Activated T-helper 1 cell treated with anti-CD3 and anti-CD28 coated beads, Interleukin-2, amount 50 U/mL, for 16 hours (primary cell): ENCODE measurements around the gene MAPK7.
A peak's percentile ranks its signal among the peaks of the same experiment; 100 is the strongest.

Source experiments
- DNase-seq, 2 donors: peaks; one replicate each; pipeline ENCODE4 v3.0.0-alpha.2; 2020; ENCODE audit warnings: low read depth in 1 of 2, low spot score in 1 of 2

MAPK7 gene

GRCh38 chr17:19362277-19363113 lies 15.8 kb upstream of the MAPK7 start, which contains the start of gene B9D1:
TSS of gene B9D1 (minus strand) at chr17:19362723. CDS start at chr17:19362569, 154 bp downstream.
- peak; percentile 89 to 91 for DNase-seq

GRCh38 chr17:19363114-19363438 lies 15.2 kb upstream of the MAPK7 start:
- no peak for DNase-seq

- DNase-seq, result no peak
These were observed 14.8 kb upstream of the MAPK7 start for GRCh38 chr17:19363460-19364035.

- DNase-seq, result no peak
These were observed 13.4 kb upstream of the MAPK7 start for GRCh38 chr17:19364699-19365498.

- DNase-seq, result no peak
These were observed 12.8 kb upstream of the MAPK7 start for GRCh38 chr17:19365499-19365817.

- DNase-seq, result no peak
These were observed 12.3 kb upstream of the MAPK7 start for GRCh38 chr17:19365833-19366636.

- no peak for DNase-seq
These were observed 11.7 kb upstream of the MAPK7 start for GRCh38 chr17:19366637-19366972.

GRCh38 chr17:19368229-19368628 lies 10.1 kb upstream of the MAPK7 start:
- DNase-seq, result no peak

GRCh38 chr17:19369107-19369778 lies 9.1 kb upstream of the MAPK7 start:
- DNase-seq, result no peak

GRCh38 chr17:19369846-19370492 lies 8.3 kb upstream of the MAPK7 start:
- DNase-seq, result no peak

- DNase-seq, result no peak
These were observed 7.8 kb upstream of the MAPK7 start for GRCh38 chr17:19370493-19370960.

- no peak for DNase-seq
These were observed 6.9 kb upstream of the MAPK7 start for GRCh38 chr17:19371259-19372010.

GRCh38 chr17:19372011-19372370 lies 6.3 kb upstream of the MAPK7 start:
- no peak for DNase-seq

GRCh38 chr17:19372439-19372838 lies 5.9 kb upstream of the MAPK7 start:
- DNase-seq, result no peak

GRCh38 chr17:19372866-19373504 lies 5.3 kb upstream of the MAPK7 start:
- DNase-seq, result no peak

- DNase-seq, result no peak
These were observed 4.2 kb upstream of the MAPK7 start for GRCh38 chr17:19374136-19374535.

- DNase-seq, result no peak
These were observed 2.6 kb upstream of the MAPK7 start for GRCh38 chr17:19375732-19376131.

- DNase-seq, result no peak
These were observed 1.5 kb upstream of the MAPK7 start for GRCh38 chr17:19376811-19377210.
